GM19467 (cell line): Measurements from ENCODE around the gene PCNX2.
"Not testable (repeated sequence)": the region's sequence is repeated elsewhere in the genome, so short reads cannot be mapped to it uniquely, and the experiment has no call there.

ENCODE experiments used
- ATAC-seq: cut with Tn5 transposase; IDR thresholded peaks from one replicate; pipeline ENCODE4 v1.9.1; 2021; ENCODE audit warnings: mild to moderate bottlenecking, moderate library complexity; ENCODE audit not compliant: unreplicated experiment

Gene PCNX2

DNA sequence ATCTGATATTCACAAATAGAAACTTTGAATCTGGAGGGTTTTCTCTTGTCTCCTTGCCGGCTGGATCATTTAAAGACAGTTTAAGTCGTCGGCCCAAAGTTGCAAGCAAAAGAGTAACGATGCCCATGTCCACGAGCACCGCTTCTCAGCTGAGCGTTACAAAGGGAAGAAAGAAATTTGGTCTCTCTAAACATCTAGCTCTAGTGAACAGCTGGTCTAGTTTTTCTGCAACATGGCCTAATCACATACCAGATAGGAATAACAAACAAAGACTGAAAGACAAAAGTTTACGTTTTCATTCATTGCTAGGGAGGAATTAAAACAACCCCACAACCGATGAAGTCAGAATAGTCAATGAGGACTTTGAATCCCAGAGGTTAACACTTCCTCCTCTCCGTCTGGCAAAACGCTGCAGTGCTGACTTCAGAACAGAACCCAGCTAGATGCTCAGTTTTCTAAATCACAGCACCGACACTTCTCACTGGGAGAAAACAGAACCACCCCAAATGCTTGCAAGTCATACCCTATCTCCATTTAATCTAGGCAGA lies 275.7 kb downstream of the PCNX2 start:
- no peak for ATAC-seq

DNA sequence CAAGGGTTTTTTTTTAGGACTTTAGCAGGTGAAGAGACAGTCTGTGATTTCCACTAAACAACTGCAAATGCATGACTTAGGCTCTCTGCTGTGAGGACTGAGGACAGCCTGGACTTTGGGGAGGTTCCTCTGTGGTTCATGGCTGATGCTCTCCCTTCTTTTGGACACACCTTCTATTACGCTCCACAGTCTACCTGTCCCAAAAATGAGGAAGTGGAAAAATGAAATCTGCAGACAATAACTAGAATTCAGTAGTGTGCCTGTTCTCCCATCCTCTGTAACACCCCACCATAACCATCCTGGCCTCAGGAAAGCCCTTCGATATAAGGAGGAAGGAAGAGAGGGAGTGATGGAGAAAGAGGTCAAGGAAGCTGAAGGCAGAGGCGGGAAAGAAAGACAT lies 276.4 kb downstream of the PCNX2 start:
- no peak for ATAC-seq

DNA sequence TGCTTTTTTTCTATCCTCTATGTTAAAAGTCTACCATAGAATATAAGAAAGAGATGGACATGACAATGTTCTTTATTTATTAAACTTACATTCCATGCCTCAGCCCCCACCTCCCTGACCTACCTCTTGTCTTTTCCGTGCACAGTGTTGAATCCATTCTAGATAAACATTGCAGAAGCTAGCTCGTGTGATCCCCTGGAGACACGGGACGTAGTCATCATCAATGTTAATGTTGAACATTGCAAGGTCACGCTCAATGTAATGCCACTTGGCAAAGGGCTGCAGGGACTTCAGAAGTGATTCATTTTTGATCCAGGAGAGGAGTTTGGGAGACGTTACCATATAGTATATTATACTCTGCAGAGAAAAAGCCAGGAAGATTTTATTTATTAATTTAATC lies 278.7 kb downstream of the PCNX2 start:
- ATAC-seq: no peak

- ATAC-seq: peak; percentile 75
Measured at GRCh38 chr1:233015965-233016364, 279.6 kb downstream of the PCNX2 start.

- no peak for ATAC-seq
Measured at GRCh38 chr1:233012021-233012420, 283.5 kb downstream of the PCNX2 start.

DNA sequence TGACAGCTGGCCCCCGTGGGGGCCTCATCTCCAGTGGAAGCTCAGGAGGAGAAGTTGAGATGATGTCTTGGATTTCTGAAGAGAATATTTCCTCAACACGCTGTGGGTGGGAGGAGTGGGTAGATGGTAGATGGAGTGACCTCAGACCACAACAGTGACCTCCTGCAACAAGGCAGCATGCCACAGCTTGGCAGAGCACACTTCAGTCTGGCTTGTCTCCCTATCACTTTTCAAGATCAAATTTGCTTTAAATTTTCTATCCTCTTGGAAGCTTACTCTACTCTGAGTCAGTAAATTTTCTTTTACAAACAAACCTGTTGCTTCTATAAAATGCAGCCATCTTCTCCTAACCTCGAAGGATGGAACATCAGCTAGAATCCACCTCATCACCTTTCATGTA lies 285.4 kb downstream of the PCNX2 start:
- ATAC-seq: no peak

DNA sequence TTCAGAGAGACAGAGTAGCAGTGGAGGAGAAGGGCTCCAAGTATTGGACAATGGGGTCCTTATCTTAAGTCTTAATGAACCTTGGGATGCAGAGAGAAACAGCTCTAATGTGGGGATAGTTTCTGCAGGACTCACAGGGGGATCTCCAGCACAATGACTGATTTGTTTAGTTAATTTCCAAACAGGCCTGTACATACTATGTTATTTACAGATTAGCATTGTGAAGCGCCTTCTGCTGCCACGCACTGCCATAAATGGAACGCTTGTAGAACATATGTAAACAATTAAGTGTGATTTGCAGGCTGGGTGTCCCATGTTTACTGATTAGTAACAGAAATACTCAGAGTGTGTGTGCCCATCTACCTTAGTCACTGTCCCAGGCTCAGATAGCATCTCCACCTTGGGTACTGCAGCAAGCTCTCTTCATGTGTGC lies 289.0 kb downstream of the PCNX2 start:
- no peak for ATAC-seq

DNA sequence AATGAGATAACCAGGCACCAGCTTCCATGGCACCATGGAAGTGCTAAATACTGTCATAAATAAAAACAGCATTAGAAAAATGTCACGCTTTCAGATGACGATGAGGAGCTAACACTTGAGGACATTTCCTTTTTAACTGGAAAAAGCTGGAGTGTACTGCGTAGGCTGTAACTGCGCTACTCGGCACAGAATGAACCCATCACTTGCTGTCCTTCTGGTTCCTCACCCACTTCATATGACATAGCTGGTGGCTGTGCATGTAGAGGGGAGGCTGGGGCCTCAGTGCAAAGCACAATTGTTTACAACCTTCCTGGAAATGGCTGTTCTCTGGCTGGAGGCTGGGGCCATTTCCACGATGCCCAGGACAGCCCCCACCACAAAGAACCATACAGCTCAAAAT lies 289.4 kb downstream of the PCNX2 start:
- ATAC-seq: no peak

DNA sequence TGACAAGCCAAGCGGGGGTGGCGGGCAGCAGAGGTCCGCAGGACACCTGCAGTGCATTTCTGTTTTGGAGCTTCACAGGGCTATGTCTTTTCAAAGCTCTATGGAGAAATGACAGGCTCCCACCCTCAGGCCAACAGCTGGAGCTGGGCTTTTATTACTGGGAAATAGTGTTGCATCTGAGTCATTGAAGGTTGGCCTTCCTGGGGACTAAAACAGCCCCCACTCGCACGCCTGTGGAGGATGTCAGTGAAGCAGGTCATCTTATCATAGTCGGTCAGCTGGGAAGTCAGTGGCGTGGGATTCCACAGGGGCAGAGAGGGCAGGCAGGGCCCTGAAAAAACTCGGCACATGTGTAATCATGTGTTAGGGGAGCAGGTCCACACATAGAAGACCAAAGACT lies 289.8 kb downstream of the PCNX2 start:
- ATAC-seq: no peak

GRCh38 chr1:233005156-233005555 lies 290.4 kb downstream of the PCNX2 start:
- no peak for ATAC-seq

GRCh38 chr1:233004451-233004850 lies 291.1 kb downstream of the PCNX2 start:
- ATAC-seq: no peak

DNA sequence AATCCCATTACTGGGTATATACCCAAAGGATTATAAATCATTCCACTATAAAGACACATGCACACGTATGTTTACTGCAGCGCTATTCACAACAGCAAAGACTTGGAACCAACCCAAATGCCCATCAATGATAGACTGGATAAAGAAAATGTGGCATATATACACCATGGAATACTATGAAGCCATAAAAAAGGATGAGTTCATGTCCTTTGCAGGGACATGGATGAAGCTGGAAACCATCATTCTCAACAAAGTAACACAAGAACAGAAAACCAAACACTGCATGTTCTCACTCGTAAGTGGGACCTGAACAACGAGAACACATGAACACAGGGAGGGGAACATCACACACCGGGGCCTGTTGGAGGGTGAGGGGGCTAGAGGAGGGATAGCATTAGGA lies 291.9 kb downstream of the PCNX2 start:
- not testable (repeated sequence) for ATAC-seq

DNA sequence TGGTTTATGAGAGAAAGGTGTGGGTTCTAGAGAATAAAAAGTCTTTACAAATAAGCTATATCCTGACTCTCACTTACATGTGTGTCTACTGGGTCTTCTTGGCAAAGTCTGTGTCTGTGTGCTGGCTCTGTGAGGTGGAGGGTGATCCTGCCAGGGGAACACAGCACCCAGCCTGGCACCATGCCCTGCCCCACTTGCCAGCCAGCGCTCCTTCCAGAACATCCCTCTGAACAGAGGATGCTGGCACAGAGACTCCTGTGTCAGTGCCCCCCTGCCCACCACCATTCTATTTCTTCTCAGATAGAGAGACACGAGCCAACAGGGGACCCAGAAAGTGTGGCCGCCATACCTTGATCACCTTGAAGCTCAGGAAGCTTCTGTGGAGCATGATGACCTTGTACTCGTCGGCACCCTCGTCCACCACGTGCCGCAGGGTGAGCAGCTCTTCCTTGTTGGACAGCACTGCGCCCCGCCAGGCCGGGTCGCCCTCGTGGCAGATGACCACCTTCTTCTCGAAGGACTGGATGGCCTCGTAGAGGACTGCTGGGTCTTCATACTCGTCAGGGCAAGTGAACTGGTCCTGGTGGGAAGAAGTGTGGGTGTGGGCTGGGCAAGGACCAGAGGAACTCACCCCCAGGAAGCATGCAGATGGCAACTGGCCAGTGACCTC lies 295.4 kb downstream of the PCNX2 start:
- no peak for ATAC-seq

DNA sequence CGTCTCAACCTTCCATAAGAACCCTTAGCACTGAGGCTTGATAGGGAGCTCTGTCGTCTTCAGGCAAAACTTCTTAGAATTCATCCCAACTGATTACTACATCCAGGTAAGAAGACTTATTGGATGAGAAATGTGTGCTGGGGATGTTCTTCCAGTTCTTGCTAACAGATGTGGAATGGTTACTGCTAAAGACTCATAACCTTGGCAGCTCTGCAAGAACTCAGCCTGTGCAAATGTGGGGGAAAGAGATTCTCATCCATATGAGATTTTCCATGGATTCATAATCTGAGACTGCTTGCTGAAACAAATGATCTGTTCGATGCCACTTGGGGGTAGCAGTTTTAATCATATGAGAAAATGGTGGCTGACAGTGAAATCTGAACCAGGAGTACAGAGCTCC lies 296.9 kb downstream of the PCNX2 start:
- ATAC-seq: no peak

DNA sequence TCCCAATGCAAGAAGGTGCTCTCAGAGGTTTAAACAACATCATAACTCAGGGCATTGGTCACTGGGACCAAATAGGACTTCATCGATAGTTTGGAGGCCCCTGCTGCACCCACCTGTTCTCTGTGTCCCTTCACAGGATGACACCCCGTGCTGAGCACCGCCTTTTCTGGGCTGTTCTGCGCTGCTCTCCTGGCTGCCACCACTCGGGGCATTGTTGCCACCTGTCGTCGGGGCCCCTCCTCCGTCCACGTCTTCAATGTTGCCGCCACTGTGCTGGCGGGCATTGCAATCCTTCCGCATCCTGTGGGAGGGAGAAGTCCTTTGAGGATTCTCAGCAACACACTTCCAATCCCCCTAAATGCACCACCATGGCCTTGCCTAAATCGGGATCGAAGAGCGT lies 297.4 kb downstream of the PCNX2 start:
- no peak for ATAC-seq

- no peak for ATAC-seq
Measured at GRCh38 chr1:232996143-232996542, 299.4 kb downstream of the PCNX2 start.

GRCh38 chr1:232995189-232995588 lies 300.3 kb downstream of the PCNX2 start:
- no peak for ATAC-seq

DNA sequence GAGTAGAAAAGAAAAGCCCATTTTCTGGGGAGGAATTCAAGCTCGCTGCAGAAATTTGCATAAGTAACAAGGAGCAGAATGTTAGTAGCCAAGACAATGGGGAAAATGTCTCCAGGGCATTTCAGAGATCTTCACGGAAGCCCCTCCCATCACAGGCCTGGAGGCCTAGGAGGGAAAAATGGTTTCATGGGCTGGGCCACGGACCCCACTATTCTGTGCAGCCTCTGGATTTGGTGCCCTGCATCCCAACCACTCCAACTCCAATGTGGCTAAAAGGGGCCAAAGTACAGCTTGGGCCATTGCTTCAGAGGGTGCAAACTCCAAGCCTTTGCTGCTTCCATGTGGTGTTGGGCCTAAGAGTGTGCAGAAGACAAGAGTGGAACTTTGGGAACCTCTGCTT lies 302.0 kb downstream of the PCNX2 start:
- ATAC-seq: no peak

DNA sequence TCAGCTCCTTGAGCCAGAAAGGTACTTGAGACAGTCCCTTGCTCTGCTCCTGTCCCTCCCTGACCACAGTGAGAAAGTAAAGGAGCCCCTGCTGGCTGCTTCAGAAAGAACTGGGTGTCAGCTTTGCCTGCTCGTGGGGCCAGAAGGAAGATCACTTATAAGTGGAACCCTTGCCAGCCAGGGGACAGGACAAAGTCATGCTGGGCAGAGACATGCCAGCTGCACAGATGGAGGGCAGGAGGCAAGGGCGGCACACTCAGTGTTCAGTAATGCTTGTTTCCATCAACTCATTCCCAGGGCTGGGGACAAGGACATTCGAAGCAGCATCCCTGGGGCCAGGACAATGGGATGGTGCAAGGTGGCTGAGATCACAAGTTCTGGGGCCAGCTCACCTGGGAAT lies 303.3 kb downstream of the PCNX2 start:
- ATAC-seq: no peak

DNA sequence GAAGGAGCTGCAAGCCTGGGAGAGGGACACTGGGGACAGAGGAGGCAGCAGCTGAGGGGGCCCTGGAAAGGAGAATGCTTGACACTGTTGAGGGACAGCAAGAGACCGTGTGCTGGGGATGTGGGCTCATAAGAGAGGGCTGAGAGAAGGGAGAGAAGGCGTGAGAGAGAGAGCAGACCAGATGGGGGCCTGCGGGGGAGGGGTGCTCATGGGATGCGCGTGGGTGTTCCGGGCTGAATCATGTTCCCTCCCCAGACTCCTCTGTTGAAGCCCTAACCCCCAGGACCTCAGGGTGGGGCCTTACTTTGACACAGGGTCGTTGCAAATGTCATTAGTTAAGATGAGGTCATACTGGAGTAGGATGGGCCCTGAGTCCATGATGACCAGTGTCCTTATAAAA lies 304.3 kb downstream of the PCNX2 start:
- ATAC-seq: no peak

GRCh38 chr1:232990176-232991128 lies 305.1 kb downstream of the PCNX2 start:
- ATAC-seq: no peak

- ATAC-seq: no peak
Measured at GRCh38 chr1:232988572-232989040, 306.9 kb downstream of the PCNX2 start.
